Measurements from ENCODE around the gene NFIA.

GRCh38 chr1:61090546-61091202 lies 8.3 kb downstream of the NFIA start:
- TF ChIP-seq, protein P1, sequence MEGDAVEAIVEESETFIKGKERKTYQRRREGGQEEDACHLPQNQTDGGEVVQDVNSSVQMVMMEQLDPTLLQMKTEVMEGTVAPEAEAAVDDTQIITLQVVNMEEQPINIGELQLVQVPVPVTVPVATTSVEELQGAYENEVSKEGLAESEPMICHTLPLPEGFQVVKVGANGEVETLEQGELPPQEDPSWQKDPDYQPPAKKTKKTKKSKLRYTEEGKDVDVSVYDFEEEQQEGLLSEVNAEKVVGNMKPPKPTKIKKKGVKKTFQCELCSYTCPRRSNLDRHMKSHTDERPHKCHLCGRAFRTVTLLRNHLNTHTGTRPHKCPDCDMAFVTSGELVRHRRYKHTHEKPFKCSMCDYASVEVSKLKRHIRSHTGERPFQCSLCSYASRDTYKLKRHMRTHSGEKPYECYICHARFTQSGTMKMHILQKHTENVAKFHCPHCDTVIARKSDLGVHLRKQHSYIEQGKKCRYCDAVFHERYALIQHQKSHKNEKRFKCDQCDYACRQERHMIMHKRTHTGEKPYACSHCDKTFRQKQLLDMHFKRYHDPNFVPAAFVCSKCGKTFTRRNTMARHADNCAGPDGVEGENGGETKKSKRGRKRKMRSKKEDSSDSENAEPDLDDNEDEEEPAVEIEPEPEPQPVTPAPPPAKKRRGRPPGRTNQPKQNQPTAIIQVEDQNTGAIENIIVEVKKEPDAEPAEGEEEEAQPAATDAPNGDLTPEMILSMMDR (conservative IDR thresholded peaks at IDR 0.05; ENCODE audit: low read depth, low read length), result no peak
- no peak for TF ChIP-seq EZH2 (IDR thresholded peaks at IDR 0.05; ENCODE audit: low read length, unreplicated experiment)

Data from PC-3 (cell line).